Small intestine (tissue), 7 donors: Measurements from ENCODE around the gene MICU1. TPM values are rescaled to one million over a fixed set of nuclear protein-coding genes. Genes with fewer than 3 reads are reported as not detected.
"Not testable (repeated sequence)": the region's sequence is repeated elsewhere in the genome, so short reads cannot be mapped to it uniquely, and the experiment has no call there.

Source experiments
- DNase-seq, 2 donors: peaks; one replicate each; pipeline versions ENCODE4 v3.0.0 to v3.0.0-alpha.2; 2013
- FAIRE-seq: peaks from 2 replicates; lab custom pipeline; 2012; peaks lifted over from hg19 to GRCh38; lab: Jason Lieb, UNC
- H3K27ac ChIP-seq, 3 donors: one replicate each; pipeline ENCODE4 v1.5.1; 2013; ENCODE audit warnings: low read length in 2 of 3, mild to moderate bottlenecking in 2 of 3, control low read depth in 1 of 3, inconsistent platforms in 1 of 3, low read depth in 1 of 3, moderate library complexity in 1 of 3
- H3K27me3 ChIP-seq, 3 donors: one replicate each; pipeline ENCODE4 v1.6.1; 2013; ENCODE audit warnings: low read length in 3 of 3, inconsistent platforms in 1 of 3; ENCODE audit not compliant: control insufficient read depth in 3 of 3, insufficient read depth in 3 of 3
- H3K36me3 ChIP-seq, 3 donors: one replicate each; pipeline ENCODE4 v1.6.1; 2013; ENCODE audit warnings: low read length in 3 of 3, inconsistent platforms in 1 of 3, low read depth in 1 of 3, mild to moderate bottlenecking in 1 of 3, moderate library complexity in 1 of 3; ENCODE audit not compliant: control insufficient read depth in 3 of 3, insufficient read depth in 2 of 3
- H3K4me1 ChIP-seq, 3 donors: one replicate each; pipeline ENCODE4 v1.6.1; 2013; ENCODE audit warnings: low read length in 2 of 3, inconsistent platforms in 1 of 3, low read depth in 1 of 3, mild to moderate bottlenecking in 1 of 3, moderate library complexity in 1 of 3; ENCODE audit not compliant: control insufficient read depth in 3 of 3, insufficient read depth in 2 of 3
- H3K4me3 ChIP-seq, 3 donors: one replicate each; pipeline ENCODE4 v1.5.1; 2013; ENCODE audit warnings: low read length in 3 of 3, control low read depth in 1 of 3, inconsistent platforms in 1 of 3, low read depth in 1 of 3, mild to moderate bottlenecking in 1 of 3, moderate library complexity in 1 of 3
- H3K9me3 ChIP-seq, 2 donors: one replicate each; pipeline ENCODE4 v1.6.1; 2013; ENCODE audit warnings: low read depth in 1 of 2, low read length in 1 of 2; ENCODE audit not compliant: control insufficient read depth in 2 of 2, insufficient read depth in 1 of 2
- WGBS, 3 donors: extraction: QIAGEN DNeasy Blood & Tissue Kit; methylation state at CpG; one replicate each; pipeline ENCODE4 v1.1.7; 2013; 5-methylcytosine and 5-hydroxymethylcytosine counted together
- polyA plus RNA-seq, 4 donors: library from polyadenylated mRNA; stranded (reverse) in 3 of 4; unstranded in 1 of 4; fragments of 200-250 nt in 3 of 4; fragments of 120-200 nt in 1 of 4; gene quantifications; one replicate each; pipeline versions ENCODE4 v1.2.1 to v1.2.3, GENCODE V29; 2013
- donor health status: healthy with polysubstance abuse.
- donor health status: control.
- donor health status: control.
- donor health status: Bipolar disorder and iron deficiency.
- donor health status: healthy.

Gene MICU1
- polyA plus RNA-seq, 4 donors, result 32.5 to 64.1 (median 45.1) TPM

DNA sequence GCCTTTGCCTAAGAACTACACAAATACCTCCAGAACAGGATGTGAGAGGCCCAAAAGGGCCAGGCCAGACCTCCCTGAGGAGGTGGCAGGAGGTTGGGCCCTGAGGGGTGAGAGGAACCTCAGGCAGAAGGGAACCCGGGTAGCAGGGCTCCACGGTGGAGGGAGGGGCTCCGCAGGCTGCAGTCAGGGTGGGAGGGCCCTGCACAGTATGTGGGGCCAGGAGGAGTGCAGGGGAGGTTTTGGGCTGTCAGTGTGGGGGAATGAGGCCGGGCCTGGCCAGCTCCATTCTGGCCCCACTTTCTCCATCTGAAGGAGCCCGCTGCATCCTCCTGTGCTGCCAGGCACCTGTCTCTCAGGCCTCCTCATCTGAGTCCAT, 297.1 kb downstream of the MICU1 start:
- FAIRE-seq, result no peak
- WGBS, 3 donors, result 55 to 68% (median 67%) methylated on average over 5 of the region's 5 CpGs
- Histone ChIP-seq H3K4me1 (peaks cover 4 to 39% (median 7%) of the 10 kb centered on the region in 3 donors), H3K27me3 (no peaks in the 10 kb centered on the region), H3K27ac (peak overlapping the region in 1 of 3 donors; percentile 47), H3K9me3 (no peaks in the 10 kb centered on the region), H3K36me3 (peaks cover 0 to 10% (median 3%) of the 10 kb centered on the region in 3 donors), H3K4me3 (no peak overlapping the region)
- DNase-seq, result no peak

DNA sequence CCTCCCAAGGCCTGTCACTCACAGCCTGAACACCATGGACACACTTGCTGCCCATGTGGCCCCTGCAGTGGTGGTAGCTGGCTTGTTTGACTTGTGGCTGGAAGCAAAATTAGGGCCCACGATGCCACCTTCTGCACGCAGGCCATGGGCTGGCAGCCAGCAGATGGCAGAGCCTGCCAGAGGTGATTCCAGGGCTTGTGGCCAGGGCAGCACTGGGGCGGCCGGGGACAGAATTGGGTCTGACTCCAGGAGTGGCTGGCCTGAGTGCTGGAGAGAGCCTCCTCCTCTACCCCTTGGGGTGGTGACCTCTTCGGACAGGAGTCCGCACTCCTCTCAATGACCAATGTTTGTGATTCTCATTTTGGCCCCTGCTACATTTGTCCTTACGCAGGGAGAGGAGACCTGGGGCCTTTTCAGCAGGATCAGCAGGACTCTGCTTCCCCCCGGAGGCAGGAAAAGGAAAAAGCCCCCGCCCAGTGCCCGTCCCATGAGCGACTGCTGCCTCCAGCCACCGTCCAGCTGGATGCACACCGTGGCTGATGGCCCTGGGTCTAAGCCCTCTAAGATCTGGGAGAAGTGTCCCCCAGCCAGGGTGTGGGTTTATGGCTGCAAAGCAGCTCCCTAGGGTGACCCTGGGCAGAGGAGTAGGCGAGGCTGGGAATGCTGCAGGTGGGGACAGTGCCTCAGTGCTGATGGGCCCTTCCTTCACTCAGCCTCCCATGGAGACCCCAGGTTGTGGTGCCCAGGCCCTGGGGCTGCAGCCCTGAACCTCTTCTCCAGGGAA, 297.6 kb downstream of the MICU1 start:
- H3K27ac ChIP-seq, result peak overlapping the region in 1 of 3 donors; percentile 39
- no peak for FAIRE-seq
- peaks cover 4 to 39% (median 7%) of the 10 kb centered on the region in 3 donors for H3K4me1 ChIP-seq

DNA sequence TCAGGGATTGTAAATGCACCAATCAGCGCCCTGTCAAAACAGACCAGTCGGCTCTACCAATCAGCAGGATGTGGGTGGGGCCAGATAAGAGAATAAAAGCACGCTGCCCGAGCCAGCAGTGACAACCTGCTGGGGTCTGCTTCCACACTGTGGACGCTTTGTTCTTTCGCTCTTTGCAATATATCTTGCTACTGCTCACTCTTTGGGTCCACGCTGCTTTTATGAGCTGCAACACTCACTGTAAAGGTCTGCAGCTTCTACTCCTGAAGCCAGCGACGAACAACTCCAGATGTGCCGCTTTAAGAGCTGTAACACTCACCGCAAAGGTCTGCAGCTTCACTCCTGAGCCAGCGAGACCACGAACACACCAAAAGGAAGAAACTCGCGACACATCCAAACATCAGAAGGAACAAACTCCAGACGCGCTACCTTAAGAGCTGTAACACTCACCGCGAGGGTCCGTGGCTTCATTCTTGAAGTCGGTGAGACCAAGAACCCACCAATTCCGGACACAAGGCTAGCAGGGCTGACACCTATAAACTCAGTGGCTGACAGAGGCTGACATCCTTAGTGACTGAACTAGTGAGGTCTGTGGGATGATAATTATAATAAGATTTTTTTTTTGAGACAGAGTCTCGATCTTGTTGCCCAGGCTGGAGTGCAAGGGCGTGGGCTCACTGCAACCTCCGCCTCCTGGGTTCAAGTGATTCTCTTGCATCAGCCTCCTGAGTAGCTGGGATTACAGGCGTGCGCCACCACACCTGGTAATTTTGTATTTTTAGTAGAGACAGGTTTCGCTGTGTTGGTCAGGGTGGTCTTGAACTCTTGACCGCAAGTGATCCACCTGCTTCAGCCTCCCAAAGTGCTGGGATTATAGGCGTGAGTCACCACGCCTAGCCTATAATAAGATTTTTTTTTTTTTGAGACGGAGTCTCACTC, 298.9 kb downstream of the MICU1 start:
- 77 to 79% (median 79%) methylated on average over 32 of the region's 32 CpGs for WGBS, 3 donors
- not testable (repeated sequence) for DNase-seq, H3K4me3 ChIP-seq, FAIRE-seq, H3K9me3 ChIP-seq, H3K27me3 ChIP-seq, H3K36me3 ChIP-seq
- Histone ChIP-seq H3K4me1 (peaks cover 4 to 35% (median 7%) of the 10 kb centered on the region in 3 donors), H3K27ac (peak overlapping the region in 1 of 3 donors; percentile 36)

More for the DNA sequence above, 297.6 kb downstream of the MICU1 start:
- DNase-seq, result peak; percentile 64 to 75
- Histone ChIP-seq H3K9me3 (no peaks in the 10 kb centered on the region), H3K4me3 (no peak overlapping the region), H3K27me3 (no peaks in the 10 kb centered on the region), H3K36me3 (peaks cover 0 to 4% (median 0%) of the 10 kb centered on the region in 3 donors)
- 39 to 42% (median 39%) methylated on average over 14 of the region's 14 CpGs for WGBS, 3 donors

DNA sequence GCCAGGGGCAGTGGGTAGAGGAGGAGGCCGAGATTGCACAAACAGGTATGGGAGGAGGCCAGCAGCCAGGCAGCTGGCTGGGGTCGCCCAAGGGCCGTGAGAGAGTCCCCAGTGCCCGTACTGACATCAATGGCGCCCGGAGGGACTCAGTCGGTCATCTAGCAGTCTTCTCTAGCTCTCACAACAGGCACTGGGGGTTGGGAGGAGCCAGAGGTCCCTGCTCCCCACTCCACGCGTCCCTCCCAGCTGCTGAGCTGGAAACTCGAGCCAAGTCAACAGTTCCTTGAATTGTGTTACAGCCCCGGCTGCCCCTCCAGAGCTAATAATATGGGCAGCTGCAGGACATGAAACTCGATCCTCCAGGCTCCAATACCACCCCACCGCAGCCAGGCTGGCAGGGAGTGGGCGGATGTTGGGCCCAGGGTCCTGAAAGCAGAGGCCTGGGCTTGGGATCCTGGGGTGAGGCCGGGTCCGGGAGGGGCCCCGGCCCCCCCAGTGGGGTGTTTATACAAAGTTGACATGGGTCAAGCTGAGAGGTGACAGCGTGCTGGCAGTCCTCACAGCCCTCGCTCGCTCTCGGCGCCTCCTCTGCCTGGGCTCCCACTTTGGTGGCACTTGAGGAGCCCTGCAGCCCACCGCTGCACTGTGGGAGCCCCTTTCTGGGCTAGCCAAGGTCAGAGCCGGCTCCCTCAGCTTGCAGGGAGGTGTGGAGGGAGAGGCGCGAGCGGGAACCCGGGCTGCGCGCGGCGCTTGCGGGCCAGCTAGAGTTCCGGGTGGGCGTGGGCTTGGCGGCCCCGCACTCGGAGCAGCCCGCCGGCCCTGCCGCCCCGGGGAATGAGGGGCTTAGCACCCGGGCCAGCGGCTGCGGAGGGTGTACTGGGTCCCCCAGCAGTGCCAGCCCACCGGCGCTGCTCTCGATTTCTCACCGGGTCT, 300.4 kb downstream of the MICU1 start:
- not testable (repeated sequence) for H3K36me3 ChIP-seq, H3K4me3 ChIP-seq, H3K9me3 ChIP-seq, H3K27me3 ChIP-seq, FAIRE-seq
- DNase-seq, result peak in 1 of 2 donors; percentile 41
- peaks cover 0 to 37% (median 8%) of the 10 kb centered on the region in 3 donors for H3K4me1 ChIP-seq
- WGBS, 3 donors, result 78 to 86% (median 82%) methylated on average over 36 to 49 of the region's 49 CpGs
- H3K27ac ChIP-seq, result peak overlapping the region in 2 of 3 donors; percentile 32 to 64

DNA sequence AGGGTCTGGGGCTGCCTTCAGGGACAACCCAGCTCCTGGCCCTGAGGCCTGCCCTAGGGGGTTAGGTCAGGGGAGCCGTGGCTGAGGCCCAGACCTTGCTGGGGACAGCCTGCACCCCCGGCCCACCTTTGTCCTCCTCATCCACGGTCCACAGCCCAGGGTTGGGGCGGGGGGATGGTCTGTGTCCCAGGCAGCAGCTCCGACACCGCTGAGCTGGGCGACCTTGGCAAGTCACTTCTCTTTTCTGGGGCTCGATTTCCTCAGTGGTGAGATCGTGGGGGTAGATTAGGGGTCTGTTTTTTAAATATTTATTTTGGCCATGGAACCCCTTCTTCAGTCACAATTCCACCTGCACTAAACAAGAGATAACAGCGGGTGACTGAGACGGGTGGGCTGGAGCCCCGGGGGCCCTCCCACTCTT, 302.1 kb downstream of the MICU1 start:
- Histone ChIP-seq H3K4me3 (no peak overlapping the region), H3K27me3 (no peaks in the 10 kb centered on the region), H3K9me3 (no peaks in the 10 kb centered on the region), H3K27ac (no peak overlapping the region), H3K4me1 (peaks cover under 1 to 47% (median 12%) of the 10 kb centered on the region in 3 donors), H3K36me3 (no peaks in the 10 kb centered on the region)
- DNase-seq (no peak), FAIRE-seq (no peak)
- 67 to 84% (median 79%) methylated on average over 12 of the region's 12 CpGs for WGBS, 3 donors

DNA sequence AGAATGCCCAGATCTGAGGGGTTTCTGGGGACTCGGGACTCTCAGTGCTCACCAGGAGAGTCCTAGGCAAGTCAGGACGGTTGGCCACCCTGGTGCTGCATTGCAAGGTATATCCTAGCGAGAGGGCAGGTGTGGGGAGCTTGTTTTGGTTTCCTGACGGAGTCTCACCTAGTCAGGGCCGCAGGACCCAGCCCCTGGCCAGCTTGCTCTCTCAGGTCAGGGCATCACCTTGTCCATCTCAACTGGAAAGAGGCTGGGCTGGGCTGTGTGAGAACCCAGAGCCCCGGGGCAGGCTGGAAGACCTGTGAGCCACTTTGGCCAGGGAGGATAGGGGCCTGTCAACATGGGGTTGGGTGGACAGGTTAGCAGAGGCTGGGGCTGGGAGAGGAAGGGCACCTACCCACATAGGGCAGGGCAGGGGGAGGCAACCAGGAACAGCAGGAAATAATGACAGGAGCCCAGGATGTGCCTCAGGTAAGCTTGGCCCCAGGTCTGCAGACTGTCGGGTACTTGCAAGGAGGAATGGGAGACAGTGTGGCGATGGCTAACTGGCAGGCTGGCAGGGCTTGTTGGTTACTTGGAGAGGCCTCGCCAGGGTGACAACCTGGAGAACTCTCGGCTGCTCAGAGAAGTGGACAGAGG, 302.6 kb downstream of the MICU1 start:
- Histone ChIP-seq H3K4me3 (no peak overlapping the region), H3K27me3 (no peaks in the 10 kb centered on the region), H3K4me1 (peaks cover 2 to 43% (median 13%) of the 10 kb centered on the region in 3 donors), H3K9me3 (no peaks in the 10 kb centered on the region), H3K27ac (peak overlapping the region in 1 of 3 donors; percentile 17), H3K36me3 (no peaks in the 10 kb centered on the region)
- DNase-seq, result no peak
- no peak for FAIRE-seq
- 93 to 95% (median 94%) methylated on average over 10 of the region's 10 CpGs for WGBS, 3 donors

DNA sequence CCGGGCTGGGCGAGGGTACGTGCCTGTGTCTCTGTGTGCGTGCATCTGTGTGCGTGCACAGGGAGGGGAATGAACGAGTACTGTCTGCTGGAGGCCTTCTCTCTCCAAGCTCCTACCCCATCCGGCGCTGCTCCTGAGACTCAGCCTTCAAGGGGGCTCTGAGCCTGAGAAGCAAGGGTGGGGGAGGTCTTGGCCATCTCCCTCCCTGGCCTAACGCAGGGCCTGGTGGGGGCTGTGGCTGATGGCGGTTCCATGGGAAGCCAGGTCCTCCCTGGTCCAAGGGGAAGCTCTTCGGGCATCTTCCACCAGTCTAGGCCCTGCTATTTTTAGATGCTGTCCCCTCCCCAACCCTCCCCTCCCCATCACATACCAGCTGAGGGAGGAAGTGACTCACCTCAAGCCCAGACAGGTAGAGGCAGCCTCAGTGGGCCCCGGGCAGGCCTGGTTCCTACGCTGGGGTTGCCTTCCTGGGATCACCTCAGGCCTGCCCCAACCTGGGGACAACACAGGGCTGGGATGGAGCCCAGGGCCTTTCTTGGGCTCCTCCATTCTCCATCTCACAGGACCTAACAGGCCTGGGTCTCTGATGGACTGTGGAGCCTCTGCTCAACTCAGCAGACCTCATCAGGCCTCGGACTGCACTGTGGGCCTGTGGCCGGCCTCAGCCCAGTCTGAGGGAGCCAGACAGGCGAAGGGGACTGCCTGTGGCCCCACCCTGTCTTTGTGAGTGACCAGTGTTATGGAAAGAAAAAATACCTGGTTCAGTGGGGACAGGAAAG, 303.4 kb downstream of the MICU1 start:
- no peak overlapping the region for H3K27ac ChIP-seq
- 87 to 92% (median 88%) methylated on average over 16 of the region's 16 CpGs for WGBS, 3 donors
- no peak for FAIRE-seq

More for the DNA sequence above, 303.4 kb downstream of the MICU1 start:
- H3K36me3 ChIP-seq, result no peaks in the 10 kb centered on the region
- no peak overlapping the region for H3K4me3 ChIP-seq
- DNase-seq, result no peak
- H3K27me3 ChIP-seq, result no peaks in the 10 kb centered on the region
- no peaks in the 10 kb centered on the region for H3K9me3 ChIP-seq
- peaks cover 2 to 39% (median 13%) of the 10 kb centered on the region in 3 donors for H3K4me1 ChIP-seq
